Measurements from ENCODE around the gene TMEM106B. TPM values are rescaled to one million over a fixed set of nuclear protein-coding genes. Genes with fewer than 3 reads are reported as not detected.

TMEM106B gene
- total RNA-seq, 1 donor from 2014 or later = 121 TPM

DNA sequence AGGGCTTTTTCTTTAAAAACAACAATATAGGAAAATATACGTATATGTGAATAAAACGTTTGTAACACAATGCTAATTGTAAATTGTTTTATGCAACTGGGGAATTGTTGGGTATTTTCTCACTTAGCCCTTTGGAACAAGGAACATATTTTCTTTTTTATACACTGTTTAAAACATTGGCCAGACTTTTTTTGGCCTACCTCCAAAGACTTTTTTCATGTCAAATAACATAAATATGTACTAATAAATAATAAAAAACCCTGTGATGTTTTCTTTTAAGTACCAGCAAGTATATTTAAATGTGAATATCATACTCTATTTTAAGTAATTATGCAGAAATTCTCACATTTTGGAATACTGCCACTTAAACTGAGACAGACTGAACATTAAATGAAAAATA lies 15.7 kb downstream of the TMEM106B start:
- peak; percentile 6 for DNase-seq (ENCODE audit: low read depth)

GRCh38 chr7:12228024-12228423 lies 16.9 kb downstream of the TMEM106B start:
- DNase-seq (ENCODE audit: low read depth) = no peak

- DNase-seq (ENCODE audit: low read depth) = peak; percentile 25
Observed at GRCh38 chr7:12229046-12229445, 18.0 kb downstream of the TMEM106B start.

DNA sequence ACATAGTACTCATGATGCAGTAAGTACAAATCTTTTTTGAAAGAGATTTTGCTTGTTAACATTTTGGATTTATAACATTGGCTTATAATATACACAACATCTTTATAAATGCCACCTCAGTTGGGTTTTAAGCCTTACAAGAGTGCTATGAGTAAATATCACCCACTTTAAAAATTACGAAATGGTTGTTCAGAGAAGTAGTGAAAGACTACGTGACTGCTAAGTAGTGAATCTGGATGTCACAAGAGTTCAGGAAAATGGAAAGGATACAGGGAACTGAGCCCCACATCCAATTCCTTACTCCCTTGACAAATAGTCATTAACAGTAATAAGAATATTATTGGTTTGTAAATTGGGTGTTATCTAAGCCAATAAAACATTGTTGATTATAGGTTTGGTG lies 20.0 kb downstream of the TMEM106B start:
- DNase-seq (ENCODE audit: low read depth) = no peak

DNA sequence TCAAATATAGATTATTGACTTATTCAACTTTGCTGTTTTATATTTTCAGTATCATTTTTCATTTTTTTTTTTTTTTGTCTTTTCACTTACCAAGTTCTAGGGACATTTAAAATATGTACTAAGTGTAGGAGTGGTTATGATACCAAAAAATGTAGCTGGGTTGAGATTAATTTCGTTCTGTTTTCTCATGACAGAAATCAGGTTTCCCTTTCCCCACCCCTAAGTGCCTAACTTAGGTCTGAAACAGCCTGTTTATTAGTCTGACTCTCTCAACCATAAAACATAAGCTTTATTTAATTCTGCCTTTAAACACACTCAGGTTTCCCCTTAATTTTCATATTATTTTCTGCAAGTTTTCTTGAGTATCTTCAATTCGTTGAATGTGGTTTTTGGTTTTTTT lies 22.1 kb downstream of the TMEM106B start:
- no peak for DNase-seq (ENCODE audit: low read depth)

- DNase-seq (ENCODE audit: low read depth) = no peak
Observed at GRCh38 chr7:12234334-12234865, 23.3 kb downstream of the TMEM106B start.

DNA sequence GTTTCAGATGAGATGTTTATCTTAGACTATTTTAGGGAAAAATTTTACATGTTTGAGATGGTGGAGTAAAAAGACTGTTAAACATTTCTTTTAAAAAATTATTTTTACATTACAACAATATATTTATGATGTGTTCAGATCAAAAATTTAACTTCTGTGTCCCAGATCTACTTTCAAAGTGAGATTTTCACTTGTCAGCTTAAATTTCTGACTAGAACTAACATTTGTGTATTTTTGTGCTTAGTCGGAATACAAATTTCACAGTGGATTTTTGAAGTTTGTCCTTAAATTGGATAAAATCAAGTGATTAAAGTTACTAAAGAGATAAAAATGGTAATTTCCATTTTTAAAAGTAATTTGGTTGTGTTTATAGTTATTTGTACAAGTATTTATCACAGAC lies 24.9 kb downstream of the TMEM106B start:
- DNase-seq (ENCODE audit: low read depth) = no peak

GRCh38 chr7:12237007-12237406 lies 25.9 kb downstream of the TMEM106B start:
- no peak for DNase-seq (ENCODE audit: low read depth)

DNA sequence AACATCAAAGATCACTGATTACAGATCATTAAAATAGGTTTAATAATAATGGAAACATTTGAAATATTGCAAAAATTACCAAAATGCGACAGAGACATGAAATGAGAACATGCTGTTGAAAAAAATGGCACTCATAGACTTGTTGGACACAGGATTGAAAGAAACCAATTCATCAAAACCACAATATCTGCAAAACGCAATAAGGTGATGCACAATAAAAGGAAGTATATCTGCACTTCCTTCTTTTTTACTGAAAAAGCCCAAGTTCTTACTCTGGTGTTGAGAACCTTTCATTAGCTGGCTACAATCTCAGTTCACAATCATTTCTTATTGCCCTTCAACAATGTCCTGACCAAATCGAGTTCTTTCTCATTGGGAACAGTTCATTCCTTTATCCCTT lies 28.7 kb downstream of the TMEM106B start:
- DNase-seq (ENCODE audit: low read depth) = no peak

DNA sequence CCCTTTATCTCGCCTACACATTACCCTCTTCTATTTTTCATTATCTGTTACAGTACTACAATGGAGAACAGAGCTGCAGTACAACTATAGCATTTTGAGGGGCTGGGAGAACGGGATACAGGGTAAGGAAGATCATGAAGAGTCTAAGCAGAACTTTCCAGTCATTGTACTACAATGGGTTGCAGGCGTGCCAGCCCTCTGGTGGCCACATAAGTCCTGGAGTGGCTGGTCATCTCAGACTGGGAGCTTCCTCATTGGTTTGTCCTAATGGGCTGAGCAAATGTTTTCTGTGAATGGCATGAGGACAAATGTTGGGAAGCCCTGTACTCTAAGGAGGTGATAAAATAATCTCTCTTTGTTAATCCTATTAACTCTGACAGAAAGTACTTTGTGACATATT lies 33.0 kb downstream of the TMEM106B start:
- DNase-seq (ENCODE audit: low read depth) = peak; percentile 40

- DNase-seq (ENCODE audit: low read depth) = no peak
Observed at GRCh38 chr7:12244694-12245093, 33.6 kb downstream of the TMEM106B start.

- DNase-seq (ENCODE audit: low read depth) = peak; percentile 93
Observed at GRCh38 chr7:12249706-12250105, 38.6 kb downstream of the TMEM106B start.

DNA sequence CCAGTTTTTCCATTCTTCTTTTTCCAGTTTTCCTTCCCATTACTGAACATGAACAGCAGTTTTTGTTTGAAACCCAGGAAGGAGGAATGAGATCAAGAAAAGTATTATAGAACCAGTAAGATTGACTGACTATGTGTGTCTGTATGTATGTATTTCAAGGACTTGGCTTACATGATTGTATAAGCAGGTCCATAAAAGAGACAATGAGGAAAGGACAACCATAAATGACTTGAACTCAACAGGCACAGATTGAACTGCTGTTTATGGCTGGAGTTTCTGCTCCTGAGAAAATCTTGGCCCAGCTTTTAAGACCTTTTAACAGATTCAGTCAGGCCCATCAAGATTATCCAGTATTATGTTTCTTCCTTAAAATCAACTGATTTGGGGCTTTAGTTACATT lies 39.1 kb downstream of the TMEM106B start:
- no peak for DNase-seq (ENCODE audit: low read depth)

DNA sequence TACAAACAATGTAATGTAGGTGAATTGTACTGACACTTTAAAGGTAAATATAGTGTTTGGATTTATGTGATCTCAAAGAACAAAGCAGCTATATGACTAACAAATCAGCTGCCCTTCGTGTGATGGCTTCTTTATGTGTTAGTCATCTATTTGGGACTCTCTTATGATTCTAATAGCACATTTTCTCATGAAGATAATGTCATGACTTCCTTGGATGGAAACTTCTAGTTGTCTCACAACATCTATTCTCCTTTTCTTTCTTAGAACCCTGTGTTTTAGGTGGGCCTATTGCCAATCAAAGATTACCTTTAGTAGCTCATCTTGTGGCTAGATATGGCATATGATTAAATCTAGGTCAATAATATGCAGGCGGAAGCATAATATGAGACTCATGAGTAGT lies 45.0 kb downstream of the TMEM106B start:
- peak; percentile 25 for DNase-seq (ENCODE audit: low read depth)

DNA sequence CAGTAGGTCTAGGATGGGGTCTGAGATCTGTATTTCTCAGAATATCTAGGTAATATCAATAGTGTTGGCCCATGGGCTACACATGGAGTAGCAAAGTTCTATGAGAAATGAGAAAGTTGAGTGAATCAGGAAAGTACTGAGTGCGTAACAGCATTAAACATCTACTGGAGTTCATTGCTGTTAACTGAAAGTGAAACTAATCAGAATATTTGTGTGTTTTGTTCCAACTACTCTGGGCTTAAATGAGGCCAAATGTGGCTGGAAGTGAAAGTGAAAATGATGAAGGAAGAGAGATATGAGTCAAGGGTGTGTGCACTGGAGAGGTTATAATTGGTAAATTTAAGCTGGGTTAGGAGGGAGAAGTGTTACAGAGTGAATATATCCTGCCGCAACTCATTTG lies 46.5 kb downstream of the TMEM106B start:
- DNase-seq (ENCODE audit: low read depth) = peak; percentile 37

DNA sequence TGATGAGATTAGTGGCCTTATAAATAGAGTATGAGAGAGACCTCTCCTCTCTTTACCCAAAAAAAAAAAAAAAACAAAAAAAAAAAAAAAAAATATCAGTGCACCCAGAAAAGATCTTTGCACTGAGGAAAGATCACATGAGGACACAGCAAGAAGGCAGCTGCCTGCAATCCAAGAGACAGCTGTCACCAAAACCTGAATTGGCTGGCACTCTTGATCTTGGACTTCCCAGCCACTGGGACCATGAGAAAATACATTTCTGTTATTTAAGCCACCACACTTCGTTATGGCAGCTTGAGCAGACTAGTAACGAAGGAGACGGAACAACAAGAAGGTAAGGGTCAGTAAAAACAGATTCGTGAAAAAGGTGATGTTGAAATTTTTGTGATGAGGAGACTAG lies 47.0 kb downstream of the TMEM106B start:
- DNase-seq (ENCODE audit: low read depth) = peak; percentile 32

DNA sequence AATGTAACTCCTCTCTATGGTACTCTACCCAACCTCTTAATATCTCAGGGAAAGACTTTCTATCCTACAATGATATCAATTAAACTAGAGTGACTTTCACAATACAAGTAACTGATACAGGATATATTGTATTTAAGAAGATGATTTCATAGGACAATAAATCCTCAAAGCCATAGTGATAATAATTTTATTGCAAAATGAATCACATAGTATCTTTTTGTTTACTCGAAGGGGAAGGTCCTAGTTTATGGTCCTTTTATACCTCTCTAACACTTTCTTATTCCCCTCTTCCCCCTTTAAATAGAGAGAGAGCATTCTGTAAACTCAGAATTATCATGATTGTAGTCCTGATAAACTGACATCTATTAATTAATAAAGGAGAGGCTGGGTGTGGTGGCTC lies 56.4 kb downstream of the TMEM106B start:
- DNase-seq (ENCODE audit: low read depth) = no peak

DNA sequence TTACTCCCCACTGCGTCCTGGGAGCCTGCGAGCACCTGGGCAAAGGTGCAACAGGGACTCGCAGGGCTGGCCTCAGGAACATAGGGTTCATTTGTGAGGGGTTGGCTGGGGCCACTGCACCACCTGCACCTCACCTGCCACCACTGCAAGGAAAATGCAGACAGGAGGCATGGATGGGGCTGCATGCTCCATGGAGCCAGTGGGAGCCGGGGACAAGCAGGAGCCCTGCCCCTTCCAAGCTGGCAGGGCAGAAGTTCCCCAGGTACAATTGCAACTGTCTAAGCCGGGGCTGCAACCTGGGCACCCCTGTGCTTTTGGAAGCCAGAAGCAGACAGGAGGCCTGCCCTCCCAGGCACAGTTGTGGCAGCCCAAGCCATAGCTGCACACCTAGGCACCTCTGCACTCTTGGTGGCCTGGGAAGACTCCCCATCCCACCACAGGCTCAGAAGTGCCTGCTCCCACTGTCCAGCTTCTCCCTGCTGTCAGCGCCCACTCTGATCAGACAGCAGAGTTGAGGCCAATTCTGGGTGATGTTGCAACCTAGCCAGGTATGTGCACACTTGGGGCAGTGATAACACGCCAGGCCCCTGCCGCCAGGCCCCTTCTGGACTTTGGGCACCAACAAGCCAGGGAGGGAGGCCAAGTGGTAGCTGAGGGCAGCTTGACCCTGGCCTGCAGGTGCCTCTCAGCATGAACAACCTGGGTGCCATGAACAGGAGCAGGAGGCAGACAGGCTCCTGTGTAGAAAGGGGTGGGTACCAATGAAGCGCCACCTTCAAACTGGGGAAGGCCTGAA lies 58.2 kb downstream of the TMEM106B start:
- DNase-seq (ENCODE audit: low read depth) = no peak

DNA sequence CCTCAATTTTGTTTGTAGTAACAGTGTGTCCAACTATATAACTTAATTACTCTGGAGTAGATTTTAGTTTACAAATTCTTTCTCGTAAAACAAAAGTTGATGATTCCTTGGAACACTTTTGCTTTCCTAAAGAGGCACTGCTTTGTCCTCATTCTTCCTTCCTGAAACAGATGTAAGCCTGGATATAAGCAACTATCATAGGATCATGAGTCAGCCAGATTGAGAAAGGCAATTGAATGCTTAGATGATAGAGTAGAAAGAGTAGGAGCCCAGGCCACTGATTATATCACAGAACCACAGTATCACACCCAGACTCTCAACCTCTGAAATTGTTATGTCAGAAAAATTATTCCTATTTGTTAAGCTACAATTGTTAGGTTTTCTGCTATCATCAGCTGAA lies 69.9 kb downstream of the TMEM106B start:
- no peak for DNase-seq (ENCODE audit: low read depth)

- DNase-seq (ENCODE audit: low read depth) = no peak
Observed at GRCh38 chr7:12287901-12288300, 76.8 kb downstream of the TMEM106B start.

DNA sequence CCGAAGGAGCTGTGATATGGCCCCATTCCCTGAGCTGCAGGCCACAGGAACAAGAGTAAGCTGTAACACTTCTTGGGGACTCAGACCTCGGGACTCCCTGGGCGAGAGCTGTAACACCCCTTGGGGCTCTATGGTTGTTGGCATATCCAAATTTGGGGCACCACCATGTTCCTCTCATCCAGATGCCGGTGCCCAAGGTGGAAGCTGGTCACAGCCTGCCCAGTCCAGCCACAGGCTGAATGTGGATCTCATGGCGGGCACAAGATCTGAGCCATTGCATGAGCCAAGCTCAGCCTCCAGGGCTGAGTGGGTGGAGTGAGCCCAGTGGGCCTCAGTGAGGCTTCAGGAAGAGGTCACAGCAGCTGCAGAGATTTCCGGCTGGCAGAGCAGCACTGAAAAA lies 78.9 kb downstream of the TMEM106B start:
- DNase-seq (ENCODE audit: low read depth) = no peak

- no peak for DNase-seq (ENCODE audit: low read depth)
Observed at GRCh38 chr7:12290761-12291160, 79.7 kb downstream of the TMEM106B start.

- DNase-seq (ENCODE audit: low read depth) = no peak
Observed at GRCh38 chr7:12291870-12292269, 80.8 kb downstream of the TMEM106B start.

Measured in myocyte (in vitro differentiated cells).